Stimulated activated CD8-positive, alpha-beta memory T cell treated with anti-CD3 and anti-CD28 coated beads, Interleukin-12 subunit alpha, Interleukin-12 subunit beta, amount 100 ng/mL, for 1 hour (primary cell): ENCODE results near the gene DPEP3.
A peak's percentile ranks its signal among the peaks of the same experiment; 100 is the strongest.

Source experiments
- DNase-seq: peaks from one replicate; pipeline ENCODE4 v3.0.0-alpha.2; 2020; ENCODE audit warnings: low read depth

The DPEP3 gene

DNA sequence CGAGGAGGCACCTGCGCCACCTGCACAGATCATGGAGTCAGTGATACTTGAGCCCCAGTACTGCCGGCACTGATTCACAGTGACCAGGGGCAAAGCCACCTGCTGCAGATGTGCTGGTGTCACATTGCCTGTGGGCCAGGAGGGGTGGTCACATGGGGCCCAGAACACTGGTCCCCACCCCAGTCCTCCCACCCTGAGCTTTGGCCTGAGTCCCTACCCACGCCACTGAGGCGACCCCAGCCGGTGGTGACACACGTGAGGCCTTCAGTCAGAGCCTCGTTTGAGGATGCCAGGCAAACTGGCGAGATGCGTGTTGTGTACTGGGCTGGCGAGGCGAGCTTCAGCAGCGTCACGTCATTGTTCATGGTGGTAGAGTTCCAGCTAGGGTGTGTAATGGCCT, 50.1 kb downstream of the DPEP3 start:
- DNase-seq, result no peak

DNA sequence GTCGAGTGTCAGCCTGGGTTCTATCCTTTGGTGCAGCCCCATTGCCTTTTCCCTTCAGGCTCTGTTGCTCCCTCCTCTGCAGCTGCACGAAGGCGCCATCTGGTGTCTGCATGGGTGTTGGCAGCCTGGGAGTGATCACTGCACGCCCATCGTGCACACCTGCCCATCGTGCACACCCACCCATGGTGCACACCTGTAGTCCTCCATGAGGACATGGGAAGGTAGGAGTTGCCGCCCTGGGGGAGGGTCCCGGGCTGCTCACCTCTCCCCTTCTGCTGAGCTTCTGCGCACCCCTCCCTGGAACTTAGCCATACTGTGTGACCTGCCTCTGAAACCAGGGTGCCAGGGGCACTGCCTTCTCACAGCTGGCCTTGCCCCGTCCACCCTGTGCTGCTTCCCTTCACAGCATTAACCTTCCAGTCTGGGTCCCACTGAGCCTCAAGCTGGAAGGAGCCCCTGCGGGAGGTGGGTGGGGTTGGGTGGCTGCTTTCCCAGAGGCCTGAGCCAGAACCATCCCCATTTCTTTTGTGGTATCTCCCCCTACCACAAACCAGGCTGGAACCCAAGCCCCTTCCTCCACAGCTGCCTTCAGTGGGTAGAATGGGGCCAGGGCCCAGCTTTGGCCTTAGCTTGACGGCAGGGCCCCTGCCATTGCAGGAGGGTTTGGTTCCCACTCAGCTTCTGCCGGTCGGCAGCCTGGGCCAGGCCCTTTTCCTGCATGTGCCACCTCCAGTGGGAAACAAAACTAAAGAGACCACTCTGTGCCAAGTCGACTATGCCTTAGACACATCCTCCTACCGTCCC, 51.5 kb downstream of the DPEP3 start:
- peak; percentile 60 for DNase-seq

DNA sequence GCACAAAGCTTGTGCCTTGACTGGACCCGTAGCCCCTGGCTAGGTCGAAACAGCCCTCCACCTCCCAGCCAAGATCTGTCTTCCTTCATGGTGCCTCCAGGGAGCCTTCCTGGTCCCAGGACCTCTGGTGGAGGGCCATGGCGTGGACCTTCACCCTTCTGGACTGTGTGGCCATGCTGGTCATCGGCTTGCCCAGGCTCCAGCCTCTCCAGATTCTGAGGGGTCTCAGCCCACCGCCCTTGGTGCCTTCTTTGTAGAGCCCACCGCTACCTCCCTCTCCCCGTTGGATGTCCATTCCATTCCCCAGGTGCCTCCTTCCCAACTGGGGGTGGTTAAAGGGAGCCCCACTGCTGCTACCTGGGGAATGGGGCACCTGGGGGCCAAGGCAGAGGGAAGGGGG, 52.2 kb downstream of the DPEP3 start:
- DNase-seq, result no peak

DNA sequence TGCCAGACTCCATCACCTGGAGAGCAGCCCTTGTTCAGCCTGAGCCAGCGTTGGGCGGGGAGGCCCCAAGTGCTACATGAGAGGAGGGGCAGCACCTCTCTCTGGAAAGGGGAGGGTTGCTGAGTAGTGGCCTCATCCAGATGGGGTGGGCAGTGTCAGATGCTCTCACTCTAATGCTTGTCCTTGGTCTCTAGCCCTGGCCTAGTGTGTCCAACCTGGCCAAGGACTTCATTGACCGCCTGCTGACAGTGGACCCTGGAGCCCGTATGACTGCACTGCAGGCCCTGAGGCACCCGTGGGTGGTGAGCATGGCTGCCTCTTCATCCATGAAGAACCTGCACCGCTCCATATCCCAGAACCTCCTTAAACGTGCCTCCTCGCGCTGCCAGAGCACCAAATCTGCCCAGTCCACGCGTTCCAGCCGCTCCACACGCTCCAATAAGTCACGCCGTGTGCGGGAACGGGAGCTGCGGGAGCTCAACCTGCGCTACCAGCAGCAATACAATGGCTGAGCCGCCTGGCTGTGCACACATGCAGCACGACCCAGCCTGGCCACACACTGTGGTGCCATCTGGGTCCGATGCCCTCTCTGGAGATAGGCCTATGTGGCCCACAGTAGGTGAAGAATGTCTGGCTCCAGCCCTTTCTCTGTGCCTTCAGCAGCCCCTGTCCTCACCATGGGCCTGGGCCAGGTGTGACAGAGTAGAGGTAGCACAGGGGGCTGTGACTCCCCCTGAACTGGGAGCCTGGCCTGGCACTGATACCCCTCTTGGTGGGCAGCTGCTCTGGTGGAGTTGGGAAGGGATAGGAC, 53.0 kb downstream of the DPEP3 start:
- DNase-seq, result no peak

DNA sequence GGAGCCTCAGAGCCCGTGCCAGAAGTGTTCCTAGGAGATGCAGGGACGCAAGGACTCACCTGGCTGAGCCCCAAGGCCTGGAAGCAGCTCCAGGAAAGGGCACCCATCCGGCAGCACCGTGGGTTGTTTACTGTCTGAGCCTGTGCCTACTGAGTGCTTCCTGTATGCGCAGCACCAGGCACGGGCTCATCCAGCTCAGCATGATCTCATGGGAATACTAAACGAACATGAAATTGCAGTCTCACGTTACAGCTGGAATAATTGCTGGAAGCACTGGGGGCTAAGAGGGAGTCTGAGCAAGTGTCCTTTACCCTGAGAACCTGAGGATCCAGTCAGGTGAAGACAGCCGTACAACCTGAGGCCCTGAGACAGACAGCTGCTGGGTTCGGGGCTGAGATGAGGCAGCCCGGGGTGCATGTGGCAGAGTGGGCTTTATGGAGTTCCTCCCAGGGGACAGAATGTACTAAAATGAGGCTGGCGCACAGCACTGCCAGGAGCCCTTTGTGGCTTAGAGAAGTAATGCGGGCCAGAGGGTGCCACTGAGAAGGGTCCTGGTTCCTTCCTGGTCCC, 54.0 kb downstream of the DPEP3 start:
- no peak for DNase-seq
